Right lobe of liver (tissue), 4 donors: ENCODE data around the gene LRPAP1.

Experiments used
- CTCF ChIP-seq, 4 donors: fragments of 200-600 bp in 3 of 4; fragments of 450-650 bp in 1 of 4; IDR thresholded peaks; one replicate each; pipeline versions ENCODE4 v1.5.1 to v1.8.0; 2016 to 2022; ENCODE audit warnings: antibody characterized with exemption in 4 of 4, mild to moderate bottlenecking in 2 of 4
- POLR2A ChIP-seq: fragments of 450-650 bp; IDR thresholded peaks from one replicate; pipeline ENCODE4 v1.6.1; 2017; ENCODE audit warnings: antibody characterized with exemption, mild to moderate bottlenecking
- donor health status: DM: no; HTN: no; CAD: no.
- donor health status: DM: no; HTN: no; CAD: no.
- donor health status: DM: no; HTN: yes; CAD: no.

GRCh38 chr4:3499710-3500109 lies 32.5 kb downstream of the LRPAP1 start:
- TF ChIP-seq POLR2A, result no peak
- no peak for TF ChIP-seq CTCF (IDR thresholded peaks at IDR 0.05)
